ENCODE results near the gene PLCH2. TPM values are rescaled to one million over a fixed set of nuclear protein-coding genes. Genes with fewer than 3 reads are reported as not detected.

The PLCH2 gene
- total RNA-seq, 1 experiment from 2014 or later: 0.10 TPM

GRCh38 chr1:2477791-2478499 lies 1.9 kb downstream of the PLCH2 start:
- DNase-seq (ENCODE audit: low read depth): no peak

- no peak for DNase-seq (ENCODE audit: low read depth)
Measured at GRCh38 chr1:2479186-2479585, 3.1 kb downstream of the PLCH2 start.

- no peak for DNase-seq (ENCODE audit: low read depth)
Measured at GRCh38 chr1:2479618-2480017, 3.5 kb downstream of the PLCH2 start.

GRCh38 chr1:2480236-2480985 lies 4.3 kb downstream of the PLCH2 start:
- no peak for DNase-seq (ENCODE audit: low read depth)

- DNase-seq (ENCODE audit: low read depth): no peak
Measured at GRCh38 chr1:2480986-2481364, 4.9 kb downstream of the PLCH2 start.

GRCh38 chr1:2481885-2482284 lies 5.8 kb downstream of the PLCH2 start:
- no peak for DNase-seq (ENCODE audit: low read depth)

- DNase-seq (ENCODE audit: low read depth): no peak
Measured at GRCh38 chr1:2482588-2482987, 6.5 kb downstream of the PLCH2 start.

GRCh38 chr1:2483026-2483425 lies 6.9 kb downstream of the PLCH2 start:
- DNase-seq (ENCODE audit: low read depth): no peak

- no peak for DNase-seq (ENCODE audit: low read depth)
Measured at GRCh38 chr1:2483970-2484369, 7.9 kb downstream of the PLCH2 start.

GRCh38 chr1:2486041-2486440 lies 10.0 kb downstream of the PLCH2 start:
- DNase-seq (ENCODE audit: low read depth): no peak

GRCh38 chr1:2486558-2486957 lies 10.5 kb downstream of the PLCH2 start:
- no peak for DNase-seq (ENCODE audit: low read depth)

- no peak for DNase-seq (ENCODE audit: low read depth)
Measured at GRCh38 chr1:2488688-2489087, 12.6 kb downstream of the PLCH2 start.

GRCh38 chr1:2489615-2490014 lies 13.5 kb downstream of the PLCH2 start:
- DNase-seq (ENCODE audit: low read depth): no peak

GRCh38 chr1:2492091-2492490 lies 16.0 kb downstream of the PLCH2 start:
- no peak for DNase-seq (ENCODE audit: low read depth)

- no peak for DNase-seq (ENCODE audit: low read depth)
Measured at GRCh38 chr1:2493218-2493617, 17.1 kb downstream of the PLCH2 start.

GRCh38 chr1:2493691-2494322 lies 17.7 kb downstream of the PLCH2 start:
- DNase-seq (ENCODE audit: low read depth): no peak

GRCh38 chr1:2494323-2494693 lies 18.2 kb downstream of the PLCH2 start:
- DNase-seq (ENCODE audit: low read depth): peak; percentile 45

- DNase-seq (ENCODE audit: low read depth): no peak
Measured at GRCh38 chr1:2495026-2495425, 18.9 kb downstream of the PLCH2 start.

- no peak for DNase-seq (ENCODE audit: low read depth)
Measured at GRCh38 chr1:2495546-2495945, 19.5 kb downstream of the PLCH2 start.

GRCh38 chr1:2496087-2496622 lies 20.1 kb downstream of the PLCH2 start:
- DNase-seq (ENCODE audit: low read depth): no peak

GRCh38 chr1:2496746-2497145 lies 20.7 kb downstream of the PLCH2 start:
- no peak for DNase-seq (ENCODE audit: low read depth)

GRCh38 chr1:2497891-2498290 lies 21.8 kb downstream of the PLCH2 start:
- no peak for DNase-seq (ENCODE audit: low read depth)
